GM21381 (cell line): ENCODE results near the gene NRG3.
A peak's percentile ranks its signal among the peaks of the same experiment; 100 is the strongest.

ENCODE experiments used
- ATAC-seq: cut with Tn5 transposase; IDR thresholded peaks from one replicate; pipeline ENCODE4 v1.9.1; 2021; ENCODE audit warnings: mild to moderate bottlenecking, moderate library complexity; ENCODE audit not compliant: unreplicated experiment

NRG3 gene

GRCh38 chr10:81874875-81875466 is at the start of gene NRG3:
NRG3 (plus strand) TSS chr10:81875194.
- no peak for ATAC-seq

- no peak for ATAC-seq
These were observed 46.7 kb upstream of the NRG3 start for GRCh38 chr10:81828251-81828650.

- no peak for ATAC-seq
These were observed 43.9 kb upstream of the NRG3 start for GRCh38 chr10:81831060-81831459.

- ATAC-seq, result no peak
These were observed 36.0 kb upstream of the NRG3 start for GRCh38 chr10:81838950-81839349.

GRCh38 chr10:81843042-81843441 is 32.0 kb upstream of the NRG3 start:
- no peak for ATAC-seq

- no peak for ATAC-seq
These were observed 27.3 kb upstream of the NRG3 start for GRCh38 chr10:81847675-81848074.

- no peak for ATAC-seq
These were observed 26.5 kb upstream of the NRG3 start for GRCh38 chr10:81848514-81848913.

GRCh38 chr10:81848931-81849330 is 26.1 kb upstream of the NRG3 start:
- no peak for ATAC-seq

- ATAC-seq, result no peak
These were observed 12.4 kb upstream of the NRG3 start for GRCh38 chr10:81862596-81862995.

GRCh38 chr10:81863771-81864170 is 11.2 kb upstream of the NRG3 start:
- no peak for ATAC-seq

- ATAC-seq, result no peak
These were observed 9.4 kb upstream of the NRG3 start for GRCh38 chr10:81865581-81865980.

- peak; percentile 99 for ATAC-seq
These were observed 8.2 kb upstream of the NRG3 start for GRCh38 chr10:81866753-81867152.

GRCh38 chr10:81870472-81870871 is 4.5 kb upstream of the NRG3 start:
- no peak for ATAC-seq

GRCh38 chr10:81871558-81871957 is 3.4 kb upstream of the NRG3 start:
- no peak for ATAC-seq

GRCh38 chr10:81872206-81872862 is 2.7 kb upstream of the NRG3 start:
- ATAC-seq, result no peak

GRCh38 chr10:81873231-81873931 is 1.6 kb upstream of the NRG3 start:
- ATAC-seq, result no peak

- no peak for ATAC-seq
These were observed 820 bp upstream of the NRG3 start for GRCh38 chr10:81873932-81874816.

- no peak for ATAC-seq
These were observed 666 bp downstream of the NRG3 start for GRCh38 chr10:81875467-81876252.

GRCh38 chr10:81876253-81877077 is 1.5 kb downstream of the NRG3 start:
- no peak for ATAC-seq

GRCh38 chr10:81877596-81877995 is 2.6 kb downstream of the NRG3 start:
- no peak for ATAC-seq
